ENCODE measurements around the gene BUB1B. TPM values are rescaled to one million over a fixed set of nuclear protein-coding genes. Genes with fewer than 3 reads are reported as not detected.

The BUB1B gene
- total RNA-seq, 2 experiments from 2014 or later = 1.4 to 2.4 TPM

DNA sequence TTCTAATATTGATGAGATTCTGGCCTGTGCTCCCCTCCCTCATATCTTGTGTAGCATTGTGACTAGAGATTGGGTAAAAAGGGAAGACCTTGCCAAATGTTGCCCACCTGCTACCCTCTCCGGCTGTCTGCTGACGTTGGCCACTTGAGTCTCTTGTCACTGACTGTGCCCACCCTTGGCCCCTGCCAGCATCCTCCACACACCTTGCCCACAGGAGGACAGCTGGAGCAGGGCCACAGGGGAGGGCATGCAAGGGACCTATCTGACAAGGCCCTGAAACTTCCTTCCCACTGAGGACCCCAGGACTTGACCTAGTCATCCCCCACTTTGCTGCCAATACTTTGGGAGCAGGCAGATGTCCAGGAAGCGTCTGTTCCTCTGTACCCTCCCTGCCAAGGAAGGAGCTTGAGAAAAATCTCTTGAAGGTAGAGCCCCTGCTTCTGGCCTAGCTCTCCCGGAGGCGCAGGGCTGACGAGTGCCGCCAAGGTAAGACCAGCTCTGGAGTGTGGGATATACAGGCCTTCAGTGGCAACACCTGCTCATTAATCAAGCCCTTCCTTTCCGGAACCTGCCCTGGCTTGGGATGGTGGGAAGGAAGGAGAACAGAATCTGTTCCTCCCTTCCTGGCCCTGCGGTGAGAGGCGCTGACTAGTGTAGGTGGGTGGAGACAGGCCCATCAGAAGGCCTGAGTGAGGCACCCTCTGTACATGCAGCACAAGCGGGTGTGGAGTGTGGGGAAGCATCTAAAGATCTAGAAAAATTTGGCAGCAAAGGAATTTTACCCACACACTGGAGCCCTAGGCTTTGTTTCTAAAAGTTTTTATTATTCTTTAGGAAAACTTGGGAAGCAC lies 73.1 kb downstream of the BUB1B start:
- no peak for TF ChIP-seq CTCF (IDR thresholded peaks at IDR 0.05)
- peaks cover 0 to 6% of the 10 kb centered on the region in 2 experiments for H3K27me3 ChIP-seq (ENCODE audit: control insufficient read depth in 1 of 2, insufficient read depth in 2 of 2, low read length in 2 of 2)
- ChIA-PET CTCF (no interaction called here), POLR2A (no interaction called here)
- H3K4me3 Mint-ChIP-seq = no peak overlapping the region
- H3K4me1 Mint-ChIP-seq (ENCODE audit: low read depth) = no peaks in the 10 kb centered on the region
- intact Hi-C loops (cut with DNase I, micrococcal nuclease) = no loop called here
- no peaks in the 10 kb centered on the region for H3K9me3 Mint-ChIP-seq
- peaks cover 4% of the 10 kb centered on the region for H3K4me1 ChIP-seq (ENCODE audit: insufficient read depth, low read length)
- H3K27ac Mint-ChIP-seq = no peak overlapping the region
- no peak overlapping the region for H3K4me3 ChIP-seq (ENCODE audit: low read length)
- H3K36me3 ChIP-seq (ENCODE audit: insufficient read depth, low read length) = no peaks in the 10 kb centered on the region
- H3K9me3 ChIP-seq (ENCODE audit: control insufficient read depth in 1 of 2, insufficient read depth in 1 of 2, low read length in 2 of 2) = no peaks in the 10 kb centered on the region
- DNase-seq = no peak
- no peak overlapping the region for H3K27ac ChIP-seq (ENCODE audit: low read depth in 1 of 2, low read length in 2 of 2)
- ATAC-seq (ENCODE audit: poor library complexity) = no peak
- H3K36me3 Mint-ChIP-seq (ENCODE audit: low read depth) = no peaks in the 10 kb centered on the region
- H3K27me3 Mint-ChIP-seq = peaks cover 13% of the 10 kb centered on the region

- CTCF ChIA-PET = no interaction called here
- POLR2A ChIA-PET = no interaction called here
- Mint-ChIP-seq H3K27ac (no peak overlapping the region), H3K27me3 (peaks cover 21% of the 10 kb centered on the region), H3K9me3 (no peaks in the 10 kb centered on the region), H3K36me3 (ENCODE audit: low read depth) (no peaks in the 10 kb centered on the region), H3K4me3 (no peak overlapping the region), H3K4me1 (ENCODE audit: low read depth) (peaks cover 6% of the 10 kb centered on the region)
- ATAC-seq (ENCODE audit: poor library complexity) (no peak), DNase-seq (no peak)
- no peaks in the 10 kb centered on the region for H3K36me3 ChIP-seq (ENCODE audit: insufficient read depth, low read length)
- H3K4me1 ChIP-seq (ENCODE audit: insufficient read depth, low read length) = peaks cover 10% of the 10 kb centered on the region
- intact Hi-C loops (cut with DNase I, micrococcal nuclease) = no loop called here
- TF ChIP-seq CTCF (IDR thresholded peaks at IDR 0.05) = no peak
- no peak overlapping the region for H3K27ac ChIP-seq (ENCODE audit: low read depth in 1 of 2, low read length in 2 of 2)
- H3K4me3 ChIP-seq (ENCODE audit: low read length) = no peak overlapping the region
- H3K9me3 ChIP-seq (ENCODE audit: control insufficient read depth in 1 of 2, insufficient read depth in 1 of 2, low read length in 2 of 2) = peaks cover 0 to under 1% of the 10 kb centered on the region in 2 experiments
- H3K27me3 ChIP-seq (ENCODE audit: control insufficient read depth in 1 of 2, insufficient read depth in 2 of 2, low read length in 2 of 2) = peaks cover 5 to 11% of the 10 kb centered on the region in 2 experiments
Observed at GRCh38 chr15:40234783-40235182, 73.9 kb downstream of the BUB1B start.

DNA sequence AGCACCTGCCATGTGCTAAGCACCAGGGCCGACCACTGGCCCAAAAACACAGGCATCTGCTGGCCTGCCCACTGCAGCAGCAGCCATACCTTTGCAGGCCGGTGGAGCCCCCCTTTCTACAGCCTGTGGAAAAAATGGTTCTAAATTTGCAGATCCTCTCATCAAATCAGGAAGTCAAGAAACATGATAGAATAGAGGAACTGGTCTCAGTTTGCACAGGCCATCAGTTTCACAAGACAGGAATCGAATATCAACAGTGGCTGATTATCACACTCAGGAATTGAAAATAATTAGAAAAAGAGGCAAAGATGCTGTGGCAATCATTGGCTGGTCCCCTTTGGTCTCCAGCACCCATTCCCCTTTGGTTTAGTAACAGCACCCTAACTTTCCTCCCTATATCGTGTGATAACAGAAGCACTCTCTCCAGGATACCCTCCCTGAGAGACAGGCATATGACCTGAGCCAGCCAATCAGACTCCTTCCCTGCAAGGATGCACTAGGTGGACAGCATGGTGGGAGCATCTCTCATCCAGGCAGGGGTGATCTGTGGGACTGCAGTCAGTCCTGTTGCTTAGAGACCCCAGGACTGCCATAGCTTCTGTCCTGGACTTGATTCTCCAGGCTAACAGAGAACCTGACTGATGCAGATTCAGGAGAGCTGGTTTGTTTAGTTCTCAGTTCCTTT lies 74.5 kb downstream of the BUB1B start:
- Histone ChIP-seq H3K27ac (ENCODE audit: low read depth in 1 of 2, low read length in 2 of 2) (no peak overlapping the region), H3K4me3 (ENCODE audit: low read length) (no peak overlapping the region), H3K27me3 (ENCODE audit: control insufficient read depth in 1 of 2, insufficient read depth in 2 of 2, low read length in 2 of 2) (peaks cover 10 to 16% of the 10 kb centered on the region in 2 experiments), H3K9me3 (ENCODE audit: control insufficient read depth in 1 of 2, insufficient read depth in 1 of 2, low read length in 2 of 2) (peaks cover 0 to 5% of the 10 kb centered on the region in 2 experiments), H3K36me3 (ENCODE audit: insufficient read depth, low read length) (no peaks in the 10 kb centered on the region), H3K4me1 (ENCODE audit: insufficient read depth, low read length) (peaks cover 10% of the 10 kb centered on the region)
- intact Hi-C loops (cut with DNase I, micrococcal nuclease) = no loop called here
- H3K9me3 Mint-ChIP-seq = no peaks in the 10 kb centered on the region
- ATAC-seq (ENCODE audit: poor library complexity) (no peak), DNase-seq (no peak)
- no peak overlapping the region for H3K4me3 Mint-ChIP-seq
- H3K4me1 Mint-ChIP-seq (ENCODE audit: low read depth) = peaks cover 7% of the 10 kb centered on the region
- H3K27ac Mint-ChIP-seq = no peak overlapping the region
- peaks cover 26% of the 10 kb centered on the region for H3K27me3 Mint-ChIP-seq
- ChIA-PET POLR2A (no interaction called here), CTCF (no interaction called here)
- H3K36me3 Mint-ChIP-seq (ENCODE audit: low read depth) = no peaks in the 10 kb centered on the region
- TF ChIP-seq CTCF (IDR thresholded peaks at IDR 0.05) = no peak

Data from CD4-positive, alpha-beta T cell (primary cell).